ENCODE results near the gene SMIM1.

The SMIM1 gene

DNA sequence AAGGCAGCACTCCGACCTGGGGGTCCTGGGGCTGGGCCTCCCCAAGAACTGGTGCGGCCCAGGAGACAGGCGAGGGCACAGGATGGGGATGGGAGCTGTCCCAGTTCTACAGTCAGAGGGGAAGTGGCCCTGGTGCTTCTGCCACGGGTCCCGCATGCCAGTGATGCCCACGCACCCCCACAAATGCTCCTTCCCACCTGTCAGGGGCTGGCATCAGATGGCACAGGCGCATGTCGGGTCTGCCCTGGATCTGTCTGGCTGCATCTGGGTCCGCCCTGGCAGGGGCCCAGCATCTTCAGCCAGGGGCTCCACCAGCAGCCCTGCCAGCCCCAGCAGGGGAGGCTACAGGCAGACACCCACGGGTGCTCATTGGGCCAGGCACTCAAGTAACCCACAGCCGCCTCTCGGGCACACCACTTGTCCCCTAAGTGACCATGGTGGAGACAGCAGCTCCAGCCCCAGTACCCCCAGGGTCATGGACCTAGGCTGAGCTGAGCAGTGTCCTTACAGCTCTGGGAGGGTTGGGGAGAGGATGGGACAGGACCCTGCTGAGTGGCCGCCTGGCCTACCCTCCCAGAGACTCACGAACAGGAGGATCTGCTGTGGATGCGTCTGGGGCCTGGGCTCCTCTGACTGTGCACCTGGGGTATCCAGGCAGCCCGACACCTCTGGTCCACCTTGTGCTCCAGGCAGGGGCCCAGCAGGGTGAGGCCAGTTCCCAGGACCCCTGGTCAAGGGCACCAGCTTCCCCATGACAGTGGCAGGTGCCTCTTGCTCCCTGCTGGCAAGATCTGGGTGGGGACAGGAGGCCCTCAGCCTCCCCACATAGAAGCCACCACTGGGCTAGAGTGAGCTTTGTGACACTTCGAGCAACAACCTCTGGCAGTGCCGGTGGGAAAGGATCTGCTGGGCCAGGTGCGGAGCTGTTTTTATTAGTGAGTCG, 5.4 kb downstream of the SMIM1 start:
- DNase-seq, result no peak

DNA sequence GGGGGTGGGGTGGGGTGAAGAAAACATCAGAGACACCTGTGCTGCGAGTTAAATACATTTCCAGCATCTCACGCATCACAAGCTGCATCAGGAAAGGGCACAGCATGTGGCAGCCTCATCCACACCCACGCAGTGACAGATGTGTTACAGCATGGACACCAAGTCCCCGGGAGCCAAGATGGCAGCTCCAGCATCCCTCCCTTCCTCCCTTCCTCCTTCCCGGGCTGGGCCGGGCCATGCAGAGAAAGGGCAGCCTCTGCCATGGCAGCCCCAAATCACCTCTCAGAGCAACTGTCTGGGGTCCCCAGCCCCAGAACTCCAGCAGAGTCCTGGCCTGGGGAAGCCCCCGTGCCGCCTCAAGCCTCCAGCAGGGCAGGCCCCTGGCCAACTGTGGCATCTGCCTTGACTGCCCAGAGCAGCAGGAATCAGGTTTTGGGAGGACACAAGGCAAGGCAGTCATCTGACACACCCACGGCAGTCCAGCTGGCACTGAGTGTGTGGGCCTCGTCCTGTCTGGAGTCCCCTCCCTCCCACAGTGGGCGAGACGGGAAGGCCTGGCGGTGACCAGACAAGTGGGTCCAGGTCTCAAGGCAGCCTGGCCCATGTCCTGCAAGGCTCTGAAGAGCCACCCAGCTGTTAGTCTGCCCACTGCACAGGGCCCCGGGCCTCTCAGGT, 6.2 kb downstream of the SMIM1 start:
- DNase-seq, result no peak

DNA sequence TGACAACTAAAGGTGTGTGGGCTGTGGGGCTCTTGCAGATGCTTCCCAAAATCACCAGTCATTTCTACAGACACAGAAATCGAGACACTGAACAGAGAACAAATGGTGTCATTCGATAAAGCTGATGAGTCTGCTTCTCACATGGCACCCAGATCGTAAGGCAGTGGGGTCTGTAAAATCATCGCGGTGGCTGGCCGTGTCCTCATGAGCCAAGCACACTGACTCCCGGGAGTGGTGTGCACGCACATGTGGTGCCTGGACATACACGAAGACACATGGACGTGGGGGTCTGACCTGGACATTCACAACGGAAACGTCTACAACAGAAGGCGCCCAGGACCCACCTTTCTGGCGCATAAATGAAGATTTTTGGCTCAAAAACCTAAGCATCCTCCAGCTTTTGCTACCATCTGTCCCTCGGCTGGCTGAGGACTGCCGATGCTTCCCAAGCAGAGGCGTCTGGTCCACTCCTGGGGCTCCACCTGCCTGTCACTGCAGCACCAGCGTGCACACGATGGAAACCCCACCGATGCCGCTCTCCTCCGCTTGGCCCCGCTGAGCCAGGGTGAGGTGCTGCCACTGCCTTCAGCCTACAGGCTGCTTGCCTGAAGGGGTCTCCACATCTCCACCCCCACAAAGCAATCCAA, 6.8 kb downstream of the SMIM1 start:
- DNase-seq, result no peak

DNA sequence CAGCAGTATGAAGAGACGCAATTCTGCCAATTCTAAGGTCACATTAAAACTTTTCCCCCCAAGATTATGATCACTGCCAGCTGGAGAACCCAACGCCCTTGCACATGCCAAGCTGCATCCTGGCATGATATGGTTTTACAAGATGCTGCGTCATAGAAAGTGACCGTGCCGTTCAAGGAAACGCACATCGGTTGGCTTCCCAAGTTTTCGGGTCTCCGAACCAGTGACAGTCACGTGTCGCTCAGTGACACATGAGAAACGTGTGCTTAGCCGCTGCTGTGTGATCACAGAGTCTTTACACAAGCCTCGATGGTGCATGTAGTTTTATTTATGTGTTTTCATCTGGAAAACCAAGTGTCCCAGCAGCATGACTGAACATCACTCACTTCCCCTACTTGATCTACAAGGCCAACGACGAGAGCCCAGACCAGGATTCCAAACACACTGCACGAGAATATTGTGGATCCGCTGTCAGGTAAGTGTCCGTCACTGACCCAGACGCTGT, 7.4 kb downstream of the SMIM1 start:
- no peak for DNase-seq

DNA sequence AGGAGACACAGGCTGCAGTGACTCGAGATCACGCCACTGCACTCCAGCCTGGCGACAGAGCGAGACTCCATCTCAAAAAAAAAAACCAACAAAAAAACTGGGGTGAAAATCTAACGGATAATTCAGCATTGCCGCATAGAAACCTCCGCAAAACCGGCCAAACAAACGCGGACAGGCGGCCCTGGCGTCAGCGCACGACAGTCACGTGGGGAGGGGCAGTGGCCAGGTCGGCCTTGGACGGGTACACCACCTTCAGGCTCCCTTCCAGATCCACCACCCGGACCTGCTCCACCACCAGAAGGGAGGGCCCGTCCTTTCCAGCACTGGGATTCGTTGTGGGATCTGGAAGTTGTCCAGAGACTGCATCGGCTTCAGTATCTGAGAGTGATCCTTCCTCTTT, 8.4 kb downstream of the SMIM1 start:
- DNase-seq, result no peak

DNA sequence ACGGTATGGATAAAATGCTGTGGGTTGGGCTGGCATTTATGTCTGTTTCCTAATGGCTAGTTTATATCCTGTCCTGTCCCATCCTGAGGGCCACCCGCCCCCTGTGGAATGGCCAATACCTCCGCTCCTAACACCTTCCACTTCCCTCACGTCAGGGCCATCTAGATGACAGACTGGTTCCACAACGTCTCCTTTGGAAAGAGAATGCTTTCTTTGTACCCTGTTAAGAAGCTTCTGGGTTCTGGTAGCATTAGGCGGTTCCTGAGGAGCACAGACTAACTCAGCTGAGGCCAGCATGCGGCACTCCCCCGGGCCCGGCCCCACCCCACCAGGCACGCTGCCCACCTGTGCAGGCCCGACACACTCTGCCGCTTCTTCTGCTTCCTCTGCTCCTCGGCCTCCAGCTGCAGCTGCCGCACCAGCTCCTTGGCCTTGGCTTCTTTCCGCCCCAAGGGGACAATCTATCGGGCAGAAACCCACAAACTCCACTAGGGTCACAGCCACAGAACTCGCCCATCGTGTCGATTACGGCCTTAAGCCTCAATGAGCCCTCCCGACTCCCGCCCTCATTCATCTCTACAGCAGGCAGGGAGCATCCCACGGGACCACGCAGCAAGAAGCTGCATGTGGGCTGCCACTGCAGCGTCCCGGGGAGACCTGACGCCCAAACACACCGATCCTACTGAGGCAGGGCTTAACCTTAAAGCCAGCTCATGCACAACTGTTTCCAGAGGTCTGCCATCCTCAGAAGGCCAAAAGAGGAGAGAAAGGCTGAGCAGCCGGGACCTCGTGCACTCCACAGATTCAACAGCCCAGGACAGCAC, 11.3 kb downstream of the SMIM1 start:
- DNase-seq, result no peak

DNA sequence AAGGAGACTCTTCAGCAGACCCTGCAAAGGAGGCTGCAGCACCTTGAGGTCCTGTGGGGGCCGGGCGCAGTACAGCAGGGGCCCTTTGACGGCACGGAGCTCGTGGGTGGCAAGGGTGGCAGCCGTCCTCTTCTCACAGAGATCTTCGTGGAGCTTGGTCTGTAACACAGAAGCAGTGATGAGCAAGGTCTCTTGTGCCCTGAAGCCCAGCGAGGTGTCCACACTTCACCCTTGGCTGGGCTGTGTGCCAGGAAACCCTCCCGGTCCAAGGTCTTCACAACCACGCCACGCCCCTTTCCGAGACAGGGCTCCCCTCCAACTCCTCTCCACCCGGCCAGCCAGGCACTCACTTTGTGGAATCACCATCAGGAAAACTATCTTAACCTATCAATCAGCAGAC, 12.5 kb downstream of the SMIM1 start:
- no peak for DNase-seq

DNA sequence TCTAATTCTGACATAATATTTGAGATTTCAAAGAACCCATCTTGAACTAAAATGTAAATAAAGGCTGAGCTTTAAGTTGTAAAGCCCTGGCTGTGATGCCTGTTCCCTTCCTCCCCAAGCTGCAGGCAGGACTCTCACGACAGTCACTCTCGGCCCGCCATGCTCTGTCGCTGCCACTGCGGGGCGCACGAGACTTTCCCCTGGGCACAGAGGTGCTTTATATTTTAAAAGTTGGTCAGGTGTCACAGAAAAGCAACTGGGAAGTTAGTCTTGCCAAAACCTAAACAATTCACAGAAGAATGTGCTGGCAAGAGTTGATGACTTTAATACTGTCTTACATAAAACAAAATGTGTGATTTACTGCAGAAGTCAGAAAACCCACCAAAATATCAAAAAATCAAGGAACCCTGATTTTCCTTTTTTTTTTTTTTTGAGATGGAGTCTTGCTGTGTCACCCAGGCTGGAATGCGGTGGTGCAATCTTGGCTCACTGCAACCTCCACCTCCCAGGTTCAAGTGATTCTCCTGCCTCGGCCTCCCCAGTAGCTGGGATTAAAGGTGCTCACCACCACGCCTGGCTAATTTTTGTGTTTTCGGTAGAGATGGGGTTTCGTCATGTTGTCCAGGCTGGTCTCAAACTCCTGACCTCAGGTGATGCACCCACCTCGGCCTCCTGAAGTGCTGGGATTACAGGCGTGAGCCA, 13.1 kb downstream of the SMIM1 start:
- no peak for DNase-seq

DNA sequence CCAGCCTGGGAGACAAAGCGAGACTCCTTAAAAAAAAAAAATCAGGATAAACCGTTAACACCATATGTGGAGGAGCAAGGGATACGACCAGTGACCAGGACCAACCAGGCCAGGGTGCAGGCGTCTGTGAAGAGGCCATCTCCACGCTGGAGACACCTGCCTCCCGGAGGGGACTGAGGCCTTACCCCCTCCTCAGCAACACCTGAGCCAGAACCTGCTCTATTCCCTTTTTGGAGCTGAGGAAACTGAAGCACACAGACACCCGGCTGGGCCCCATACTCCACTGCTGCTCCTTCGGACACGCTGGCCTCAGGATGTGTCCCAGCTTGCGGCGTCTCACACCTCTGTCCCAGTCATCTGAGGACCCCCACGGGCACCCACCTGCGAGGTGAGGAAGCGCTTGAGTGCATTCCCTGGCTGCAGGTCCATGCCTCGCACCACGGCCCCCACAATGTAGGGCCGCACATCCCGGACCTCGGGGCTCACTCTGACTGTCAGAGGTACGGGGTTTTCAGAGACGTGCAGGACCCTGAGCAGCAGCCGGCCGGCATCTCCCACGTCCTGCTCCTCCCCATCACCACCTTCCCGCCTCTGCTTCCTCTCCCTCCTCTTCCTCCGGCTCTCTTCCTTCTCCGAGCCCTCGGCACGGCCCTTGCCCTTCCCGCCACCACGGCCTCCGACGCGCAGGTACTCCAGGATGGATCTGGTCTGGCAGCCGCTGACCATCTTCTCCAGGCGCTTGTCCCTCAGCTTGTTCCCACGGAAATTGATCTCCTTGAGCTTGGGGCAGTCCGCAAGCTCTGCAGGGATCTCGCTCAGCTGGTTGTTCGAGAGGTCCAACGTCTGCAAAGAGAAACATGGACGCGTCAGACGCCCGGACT, 14.2 kb downstream of the SMIM1 start:
- DNase-seq, result no peak

DNA sequence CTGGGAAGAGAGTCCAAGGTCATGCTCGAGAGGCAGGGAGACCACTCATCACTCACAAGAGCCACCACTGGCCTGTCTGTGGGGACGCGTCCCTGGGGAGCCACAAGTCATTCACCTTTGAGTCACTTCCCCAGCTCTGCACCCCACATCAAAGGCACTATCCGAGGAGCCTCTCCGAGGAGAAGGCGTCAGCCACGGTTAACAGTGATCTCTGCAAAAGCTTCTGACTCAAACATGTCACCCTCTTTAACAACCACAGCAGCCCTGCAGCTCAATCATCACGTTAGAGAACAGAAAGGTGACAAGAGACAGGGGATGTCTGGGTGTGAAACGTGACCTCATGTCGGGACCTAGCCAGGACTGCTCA, 14.8 kb downstream of the SMIM1 start:
- no peak for DNase-seq

DNA sequence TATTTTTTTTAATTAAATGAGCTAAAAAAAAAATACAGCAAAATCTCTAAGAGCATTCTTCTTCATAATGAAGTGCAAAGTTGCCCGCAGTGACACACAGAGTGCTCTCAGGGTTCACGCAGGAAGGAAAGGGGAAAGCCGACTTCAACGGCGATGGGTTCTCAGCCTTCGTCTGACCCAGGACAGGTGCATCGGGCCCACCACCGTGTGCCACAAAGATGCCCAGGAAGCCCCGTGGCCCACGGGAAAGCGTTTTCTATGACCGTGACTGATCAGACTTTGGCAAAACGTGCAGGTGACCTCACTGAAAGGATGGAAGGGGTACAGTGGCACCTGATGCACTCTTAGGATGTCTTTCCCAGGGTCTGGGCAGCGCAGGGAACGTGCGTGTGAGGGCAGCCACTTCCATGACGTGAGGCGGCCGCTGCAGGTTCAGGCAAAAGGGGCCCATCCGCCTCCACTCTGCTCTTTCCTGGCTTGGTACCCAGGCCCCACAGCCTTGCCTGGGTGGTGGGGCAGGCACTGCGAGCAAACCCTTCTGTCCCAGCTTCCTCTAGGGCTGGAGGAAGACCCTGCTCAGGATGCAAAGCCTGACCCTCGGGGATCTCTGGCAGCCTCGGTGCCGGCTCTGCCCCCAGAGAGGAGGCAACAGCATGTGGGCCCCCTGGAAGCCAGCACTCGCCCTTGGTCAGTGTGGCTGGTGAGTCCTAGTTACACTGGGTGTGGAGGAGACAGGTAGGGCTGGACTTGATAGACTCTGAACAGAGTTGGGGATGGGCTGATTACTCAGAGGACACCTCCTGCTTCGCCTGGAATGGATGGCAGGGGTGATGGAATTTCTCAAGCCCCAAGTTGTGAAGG, 15.4 kb downstream of the SMIM1 start:
- no peak for DNase-seq

DNA sequence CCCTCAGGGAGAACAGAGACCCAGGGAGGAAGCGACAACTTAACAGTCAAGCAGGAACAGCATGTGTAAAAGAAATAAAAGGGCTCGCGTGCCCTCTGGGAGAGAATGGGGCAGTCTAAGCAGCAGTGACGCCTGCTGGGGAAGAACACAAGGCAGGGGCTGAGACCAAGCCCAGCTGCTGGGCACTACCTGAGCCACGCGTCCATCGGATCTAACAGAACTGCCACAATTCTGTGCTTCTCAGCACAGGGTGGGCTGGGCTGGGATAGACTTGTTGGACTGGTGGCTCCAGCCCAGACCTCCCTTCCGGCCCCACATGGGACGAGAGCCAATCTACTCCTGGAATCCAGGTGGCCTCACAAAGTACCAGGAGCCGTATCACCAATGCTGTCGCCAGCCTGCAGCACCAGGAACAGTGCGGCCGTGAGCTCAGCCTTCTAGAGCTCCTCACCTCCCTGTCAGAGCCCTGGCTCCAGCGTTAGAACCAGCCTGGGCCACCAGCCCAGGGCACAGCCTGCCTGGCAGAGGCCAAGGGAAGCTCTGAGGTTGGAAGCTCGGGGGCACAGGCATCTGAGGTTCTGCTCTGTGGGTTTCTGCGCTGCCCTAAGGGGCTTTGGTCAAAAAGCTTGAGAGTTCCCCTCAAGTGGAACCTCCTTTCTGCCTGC, 16.3 kb downstream of the SMIM1 start:
- DNase-seq, result no peak

DNA sequence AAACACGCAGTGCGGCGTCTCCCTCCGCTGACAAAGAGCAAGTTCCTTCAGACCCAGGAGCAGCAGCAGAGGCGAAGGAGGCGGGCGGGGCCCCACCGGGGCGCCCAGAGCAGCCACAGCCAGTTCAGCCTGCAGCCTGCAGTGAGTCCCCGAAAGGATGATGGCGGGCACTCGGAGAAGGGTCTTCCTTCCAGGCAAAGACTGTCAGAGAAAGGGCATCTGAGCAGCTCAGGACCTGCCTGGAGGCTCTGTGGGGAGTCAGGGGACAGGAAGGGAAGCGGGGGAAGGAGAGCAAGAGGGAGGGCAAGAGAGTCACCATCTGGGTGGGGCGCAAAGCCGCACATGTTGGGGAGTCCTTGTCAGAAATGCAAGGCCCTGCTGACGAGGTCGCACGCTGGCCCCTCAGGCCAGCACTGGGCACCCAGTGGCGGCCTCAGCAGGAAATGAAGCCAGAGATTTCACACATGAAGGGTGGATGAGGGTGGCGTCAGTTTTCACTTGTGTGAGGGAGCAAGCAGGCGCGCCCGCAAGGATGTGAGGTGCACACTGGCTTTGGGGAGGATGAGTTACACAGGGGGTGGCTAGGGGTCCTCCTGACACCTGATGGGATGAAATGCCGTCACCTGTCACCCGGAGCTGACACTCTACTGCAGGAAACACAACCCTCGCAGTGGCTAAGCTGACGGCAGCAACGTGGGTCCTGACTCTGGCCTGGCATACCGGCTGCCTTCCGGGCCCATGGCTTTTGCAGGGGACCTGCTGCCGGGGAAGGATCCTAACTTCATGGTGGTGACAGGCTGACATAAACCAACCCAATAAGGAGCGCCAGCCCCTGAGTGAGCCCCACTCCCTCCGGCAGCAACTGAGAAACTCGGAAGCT, 17.1 kb downstream of the SMIM1 start:
- no peak for DNase-seq

DNA sequence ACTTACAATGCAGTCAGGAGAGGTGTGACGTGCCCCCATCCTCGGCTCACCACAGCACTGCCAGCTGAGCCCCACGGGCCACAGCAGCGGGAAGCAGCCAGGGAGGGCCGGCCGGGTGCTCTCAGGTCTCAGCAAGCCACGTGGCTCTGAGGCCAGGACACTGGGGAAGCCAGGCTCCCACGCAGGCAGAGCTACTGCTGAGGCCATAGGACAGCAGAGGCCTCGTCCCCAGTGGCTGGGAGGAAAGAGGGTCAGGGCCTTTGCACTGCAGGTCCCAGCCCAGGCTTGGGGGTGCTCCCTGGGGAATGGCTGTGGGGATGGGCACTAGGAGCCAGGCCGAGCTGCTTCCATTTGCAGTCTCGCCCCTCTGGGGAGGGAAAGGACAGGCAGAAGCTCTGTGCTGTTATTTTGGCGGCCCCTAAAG, 18.0 kb downstream of the SMIM1 start:
- DNase-seq, result no peak

DNA sequence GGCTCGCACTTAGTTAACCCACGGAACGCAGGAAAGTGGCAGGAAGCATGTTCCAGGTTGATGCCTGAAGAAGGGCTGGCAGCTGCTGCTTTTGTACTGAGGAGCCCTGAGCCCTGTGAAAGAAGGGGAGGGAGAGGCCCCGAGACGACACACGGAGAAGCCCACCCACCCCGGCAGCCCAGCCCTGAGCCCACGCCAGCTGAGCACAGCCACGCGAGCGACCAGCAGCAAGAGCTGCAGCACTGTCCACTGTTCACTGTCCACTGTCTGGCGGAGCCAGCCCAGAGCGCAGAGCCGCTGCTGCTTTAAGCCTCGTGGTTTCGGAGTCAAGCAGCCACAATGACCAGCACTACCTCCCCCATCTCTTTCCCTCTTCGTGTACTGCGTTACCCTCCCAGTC, 18.4 kb downstream of the SMIM1 start:
- no peak for DNase-seq

DNA sequence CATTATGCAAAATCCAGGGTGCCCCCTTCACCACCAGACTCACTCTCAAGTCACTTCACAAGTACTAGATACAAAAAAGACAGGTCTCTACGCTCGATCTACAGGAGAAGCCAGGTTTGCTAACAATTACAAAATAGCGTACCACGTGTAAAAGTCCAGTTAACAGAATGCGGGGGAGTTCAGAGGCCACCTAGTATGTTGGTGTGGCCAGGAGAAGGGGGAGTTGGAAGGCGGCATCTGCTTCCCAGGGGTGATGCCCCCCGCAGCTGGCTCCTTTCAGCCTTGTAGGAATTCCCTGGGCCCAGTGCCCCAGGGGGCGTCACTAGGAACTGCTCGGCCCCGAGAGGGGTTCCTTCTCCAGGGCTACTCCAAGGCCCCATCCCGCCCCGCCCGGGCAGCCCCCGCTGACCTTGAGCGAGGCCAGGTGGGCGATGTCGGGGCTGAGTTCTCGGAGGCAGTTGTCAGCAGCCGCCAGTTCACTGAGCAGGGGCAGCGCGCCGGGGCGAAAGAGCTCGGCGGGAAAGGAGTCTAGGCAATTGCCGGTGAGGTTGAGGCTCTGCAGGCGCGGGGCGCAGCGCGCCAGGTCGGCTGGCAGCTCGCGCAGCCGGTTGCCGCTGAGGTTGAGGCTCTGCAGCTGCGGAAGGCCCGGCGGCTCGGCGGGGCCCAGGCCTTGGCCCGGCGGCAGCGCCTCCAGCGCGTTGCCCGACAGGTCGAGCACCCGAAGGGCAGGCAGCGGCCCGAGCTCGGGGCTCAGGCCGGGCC, 23.1 kb downstream of the SMIM1 start:
- no peak for DNase-seq

DNA sequence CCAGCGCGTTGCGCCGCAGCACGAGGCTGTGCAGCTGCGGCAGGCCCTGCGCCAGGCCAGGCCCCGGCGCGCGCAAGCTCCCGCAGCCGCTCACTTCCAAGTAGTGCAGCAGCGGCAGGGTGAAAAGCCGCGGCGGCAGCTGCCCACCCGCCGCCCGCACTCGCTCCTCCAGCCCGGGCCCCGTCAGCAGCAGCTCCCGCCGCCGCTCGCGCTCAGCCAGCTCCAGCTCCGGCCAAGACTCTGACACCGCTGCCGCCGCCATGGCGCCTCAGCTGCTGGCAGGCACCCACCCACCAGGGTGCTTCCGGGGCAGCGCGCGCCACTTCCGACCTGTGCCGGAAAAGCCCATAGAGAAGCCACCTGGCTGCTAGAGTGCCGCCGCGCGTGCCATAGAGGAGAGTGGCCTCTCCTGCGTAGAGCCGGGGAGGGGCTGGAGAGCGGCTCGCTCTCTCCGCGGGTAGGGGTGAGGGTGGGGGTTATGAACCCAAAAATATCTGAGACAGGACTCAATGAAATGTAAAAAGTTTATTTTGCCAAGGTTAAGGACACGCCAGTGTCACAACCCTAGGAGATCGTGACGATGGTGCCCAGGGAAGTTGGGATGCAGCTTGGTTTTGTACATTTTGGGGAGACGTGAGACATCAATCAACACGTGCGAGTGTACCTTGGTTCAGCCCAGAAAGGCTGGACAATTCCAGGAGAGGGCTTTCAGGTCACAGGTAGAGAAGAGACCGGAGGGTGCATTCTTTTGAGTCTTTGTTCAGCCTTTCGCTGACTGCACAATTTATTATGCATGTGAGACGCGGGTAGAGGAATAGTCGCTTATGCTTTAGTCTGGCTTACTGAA, 23.9 kb downstream of the SMIM1 start, which contains the start of gene LRRC47:
Gene LRRC47, minus strand, starts transcription at position 284 of the 847 bp plus-strand sequence. Its CDS starts 22 bp downstream, at position 262.
- DNase-seq, result peak; percentile 96
